GM18499 (cell line): ENCODE measurements around the gene PCDHA10.

Experiments
- ATAC-seq: cut with Tn5 transposase; IDR thresholded peaks from one replicate; pipeline ENCODE4 v1.9.1; 2021; ENCODE audit warnings: moderate number of reproducible peaks; ENCODE audit not compliant: insufficient read depth, unreplicated experiment

Gene PCDHA10

DNA sequence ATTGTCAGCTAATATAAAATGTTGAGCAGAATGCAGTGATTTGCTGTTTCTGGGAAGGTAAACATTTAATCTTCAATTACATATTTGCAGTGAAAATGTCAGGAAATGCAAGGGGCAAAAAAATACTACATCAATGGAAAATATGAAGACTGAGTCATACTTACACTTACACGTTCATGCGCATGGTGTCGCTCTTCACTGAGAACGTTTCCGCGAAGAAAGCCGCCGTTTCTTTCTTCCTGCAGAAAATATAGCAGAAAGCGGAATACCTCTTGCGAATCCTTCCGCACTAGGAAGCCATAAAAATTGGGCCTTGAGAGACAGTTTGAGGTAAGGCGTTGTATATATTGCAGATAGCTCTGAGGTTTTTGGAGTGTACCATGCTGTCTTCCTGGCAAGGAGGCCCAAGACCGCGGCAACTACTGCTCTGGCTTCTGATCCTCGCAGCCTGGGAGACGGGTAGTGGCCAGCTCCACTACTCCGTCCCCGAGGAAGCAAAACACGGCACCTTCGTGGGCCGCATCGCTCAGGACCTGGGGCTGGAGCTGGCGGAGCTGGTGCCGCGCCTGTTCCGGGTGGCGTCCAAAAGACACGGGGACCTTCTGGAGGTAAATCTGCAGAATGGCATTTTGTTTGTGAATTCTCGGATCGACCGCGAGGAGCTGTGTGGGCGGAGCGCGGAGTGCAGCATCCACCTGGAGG lies 26.3 kb downstream of the PCDHA10 start, which contains the start of gene PCDHA13:
Gene PCDHA13 (plus strand): TSS at position 236 of the 702 bp plus-strand sequence. CDS start 145 bp downstream, at position 381.
- no peak for ATAC-seq

DNA sequence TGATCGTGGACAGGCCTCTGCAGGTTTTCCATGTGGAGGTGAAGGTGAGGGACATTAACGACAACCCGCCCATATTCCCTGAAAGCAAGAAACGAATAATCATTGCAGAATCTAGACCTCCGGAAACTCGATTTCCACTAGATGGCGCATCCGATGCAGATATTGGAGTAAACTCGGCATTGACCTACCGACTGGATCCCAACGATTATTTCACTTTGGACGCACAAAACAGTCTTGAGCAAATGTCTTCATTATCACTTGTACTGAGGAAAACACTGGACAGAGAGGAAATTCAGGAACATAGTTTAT lies 26.8 kb downstream of the PCDHA10 start:
- no peak for ATAC-seq

DNA sequence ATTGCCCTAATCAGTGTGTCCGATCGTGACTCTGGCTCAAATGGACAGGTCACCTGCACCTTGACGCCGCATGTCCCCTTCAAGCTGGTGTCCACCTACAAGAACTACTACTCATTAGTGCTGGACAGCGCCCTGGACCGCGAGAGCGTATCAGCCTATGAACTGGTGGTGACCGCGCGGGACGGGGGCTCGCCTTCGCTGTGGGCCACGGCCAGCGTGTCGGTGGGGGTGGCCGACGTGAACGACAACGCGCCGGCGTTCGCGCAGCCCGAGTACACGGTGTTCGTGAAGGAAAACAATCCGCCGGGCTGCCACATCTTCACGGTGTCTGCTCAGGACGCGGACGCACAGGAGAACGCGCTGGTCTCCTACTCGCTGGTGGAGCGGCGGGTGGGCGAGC lies 27.7 kb downstream of the PCDHA10 start:
- ATAC-seq, result no peak

DNA sequence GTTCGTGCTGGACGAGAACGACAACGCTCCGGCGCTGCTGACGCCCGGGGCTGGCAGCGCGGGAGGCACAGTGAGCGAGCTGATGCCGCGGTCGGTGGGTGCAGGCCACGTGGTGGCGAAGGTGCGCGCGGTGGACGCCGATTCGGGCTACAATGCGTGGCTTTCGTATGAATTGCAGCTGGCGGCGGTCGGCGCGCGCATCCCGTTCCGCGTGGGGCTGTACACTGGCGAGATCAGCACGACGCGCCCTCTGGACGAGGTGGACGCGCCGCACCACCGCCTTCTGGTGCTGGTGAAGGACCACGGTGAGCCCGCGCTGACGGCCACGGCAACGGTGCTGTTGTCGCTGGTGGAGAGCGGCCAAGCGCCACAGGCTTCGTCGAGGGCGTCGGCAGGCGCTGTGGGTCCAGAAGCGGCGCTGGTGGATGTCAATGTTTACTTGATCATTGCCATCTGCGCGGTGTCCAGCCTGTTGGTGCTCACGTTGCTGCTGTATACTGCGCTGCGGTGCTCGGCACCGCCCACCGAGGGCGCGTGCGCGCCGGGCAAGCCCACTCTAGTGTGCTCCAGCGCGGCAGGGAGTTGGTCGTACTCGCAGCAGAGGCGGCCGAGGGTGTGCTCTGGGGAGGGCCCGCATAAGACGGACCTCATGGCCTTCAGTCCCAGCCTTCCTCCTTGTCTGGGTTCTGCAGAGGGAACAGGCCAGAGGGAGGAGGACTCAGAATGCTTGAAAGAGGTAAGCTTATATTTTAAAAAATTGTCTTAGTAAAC lies 28.4 kb downstream of the PCDHA10 start:
- no peak for ATAC-seq

DNA sequence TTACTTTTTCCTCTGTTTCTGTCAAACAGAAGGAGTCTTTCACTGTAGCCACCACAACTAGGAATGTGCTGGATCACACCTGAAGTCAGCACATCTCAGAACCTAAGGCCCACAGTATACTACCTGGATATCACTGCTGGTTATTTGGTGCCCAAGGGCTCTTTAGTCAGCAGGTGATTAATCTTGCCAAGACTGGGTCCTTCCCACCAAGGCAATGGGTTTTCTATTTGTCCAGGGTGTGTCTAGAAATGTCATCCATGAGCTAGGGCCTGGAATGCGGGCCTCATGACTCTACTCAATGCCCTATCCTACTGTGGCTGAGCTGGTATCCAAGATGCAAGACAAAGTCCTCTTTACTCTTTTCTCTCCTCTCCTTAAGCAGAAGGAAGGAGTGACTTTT lies 60.6 kb downstream of the PCDHA10 start:
- ATAC-seq, result no peak
